Iris pigment epithelial cell (primary cell): Measurements from ENCODE around the gene LIPG.
A peak's percentile ranks its signal among the peaks of the same experiment; 100 is the strongest.

ENCODE experiments used
- DNase-seq: peaks from one replicate; pipeline ENCODE4 v3.0.0-alpha.2; 2011; ENCODE audit warnings: low read depth

The LIPG gene

DNA sequence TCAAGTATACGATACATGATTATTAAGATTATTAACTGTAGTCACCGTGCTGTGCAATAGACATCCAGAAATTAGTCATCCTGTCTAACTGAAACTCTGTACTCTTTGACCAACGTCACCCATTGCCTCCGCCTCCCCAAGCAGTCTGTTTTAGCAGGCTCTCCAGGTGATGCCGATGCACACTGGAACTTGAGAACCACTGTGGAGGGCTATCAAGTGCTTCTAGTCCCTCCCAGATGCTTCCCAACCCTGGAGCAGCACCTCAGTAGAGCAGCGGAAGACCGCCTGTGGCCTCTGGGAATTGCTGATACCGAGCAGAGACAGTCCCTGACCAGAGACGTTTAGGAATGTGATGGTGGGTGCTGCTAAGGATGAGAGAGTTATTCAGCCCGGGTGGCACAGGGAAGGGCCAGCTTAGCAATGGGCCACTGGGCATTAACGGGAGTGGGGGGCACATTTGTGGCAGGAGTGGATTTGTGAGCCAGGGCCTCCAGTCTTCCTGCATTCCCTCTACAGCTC lies 50.7 kb downstream of the LIPG start:
- DNase-seq: no peak

GRCh38 chr18:49613141-49613640 lies 51.3 kb downstream of the LIPG start:
- no peak for DNase-seq

DNA sequence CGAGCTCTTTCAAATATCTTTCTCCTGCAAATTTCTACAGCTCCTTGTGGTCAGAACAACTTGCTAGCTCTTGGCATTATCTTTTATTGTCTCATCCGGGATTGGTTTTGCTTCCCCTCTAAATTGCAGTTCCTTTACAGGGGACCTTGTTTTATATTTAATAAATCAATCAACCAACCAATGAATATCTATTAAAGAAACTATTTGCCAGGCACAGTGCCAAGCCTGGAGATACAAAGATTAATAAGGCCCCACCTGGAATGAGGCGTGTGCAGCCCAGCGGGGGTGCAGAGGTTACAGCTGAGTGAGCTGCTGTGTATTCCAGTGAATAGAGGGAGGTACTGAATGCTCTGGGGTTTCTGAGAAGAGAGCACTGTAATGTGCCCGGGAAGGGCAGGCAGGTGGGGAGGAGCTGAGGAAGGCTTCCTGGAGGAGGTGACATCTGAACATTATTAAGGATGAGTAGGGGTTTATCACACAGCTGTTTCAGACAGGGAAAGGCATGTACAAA lies 51.8 kb downstream of the LIPG start:
- no peak for DNase-seq

DNA sequence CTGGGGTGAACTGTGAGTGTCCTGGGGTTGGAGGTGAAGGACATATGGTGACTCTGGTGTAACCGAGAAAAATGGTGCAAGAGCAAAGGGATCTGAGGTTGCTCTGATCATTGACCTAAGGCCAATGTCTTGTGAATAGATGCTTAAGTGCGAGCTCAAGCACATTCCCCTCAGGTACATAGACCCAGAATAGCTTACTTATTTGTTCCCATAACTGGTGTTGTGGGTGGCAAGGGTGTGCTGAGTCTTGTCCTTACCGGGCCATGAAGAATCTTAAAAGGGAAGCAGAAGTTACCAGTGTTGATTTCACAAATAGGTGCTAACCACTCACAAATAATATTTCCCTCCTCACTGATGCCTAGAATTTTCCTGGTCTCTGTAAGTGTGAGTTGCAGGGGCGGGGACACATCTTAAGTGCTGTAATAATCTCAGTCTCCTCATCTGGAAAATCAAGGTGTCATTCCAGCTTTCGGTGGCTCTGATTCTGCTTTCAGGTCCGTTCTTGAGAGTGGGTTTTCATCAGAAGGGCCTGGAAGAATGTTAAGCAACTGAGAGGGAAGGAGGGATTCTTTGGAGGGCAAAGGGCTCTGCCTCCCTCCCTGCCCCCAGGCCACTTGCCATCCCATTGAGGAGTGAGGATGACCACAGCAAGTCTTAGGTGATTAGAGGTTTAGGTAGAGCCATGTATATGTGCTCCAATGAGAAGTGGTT lies 54.9 kb downstream of the LIPG start:
- no peak for DNase-seq

GRCh38 chr18:49617329-49617695 lies 55.5 kb downstream of the LIPG start:
- no peak for DNase-seq

- no peak for DNase-seq
These were observed 56.0 kb downstream of the LIPG start for GRCh38 chr18:49617865-49618264.

DNA sequence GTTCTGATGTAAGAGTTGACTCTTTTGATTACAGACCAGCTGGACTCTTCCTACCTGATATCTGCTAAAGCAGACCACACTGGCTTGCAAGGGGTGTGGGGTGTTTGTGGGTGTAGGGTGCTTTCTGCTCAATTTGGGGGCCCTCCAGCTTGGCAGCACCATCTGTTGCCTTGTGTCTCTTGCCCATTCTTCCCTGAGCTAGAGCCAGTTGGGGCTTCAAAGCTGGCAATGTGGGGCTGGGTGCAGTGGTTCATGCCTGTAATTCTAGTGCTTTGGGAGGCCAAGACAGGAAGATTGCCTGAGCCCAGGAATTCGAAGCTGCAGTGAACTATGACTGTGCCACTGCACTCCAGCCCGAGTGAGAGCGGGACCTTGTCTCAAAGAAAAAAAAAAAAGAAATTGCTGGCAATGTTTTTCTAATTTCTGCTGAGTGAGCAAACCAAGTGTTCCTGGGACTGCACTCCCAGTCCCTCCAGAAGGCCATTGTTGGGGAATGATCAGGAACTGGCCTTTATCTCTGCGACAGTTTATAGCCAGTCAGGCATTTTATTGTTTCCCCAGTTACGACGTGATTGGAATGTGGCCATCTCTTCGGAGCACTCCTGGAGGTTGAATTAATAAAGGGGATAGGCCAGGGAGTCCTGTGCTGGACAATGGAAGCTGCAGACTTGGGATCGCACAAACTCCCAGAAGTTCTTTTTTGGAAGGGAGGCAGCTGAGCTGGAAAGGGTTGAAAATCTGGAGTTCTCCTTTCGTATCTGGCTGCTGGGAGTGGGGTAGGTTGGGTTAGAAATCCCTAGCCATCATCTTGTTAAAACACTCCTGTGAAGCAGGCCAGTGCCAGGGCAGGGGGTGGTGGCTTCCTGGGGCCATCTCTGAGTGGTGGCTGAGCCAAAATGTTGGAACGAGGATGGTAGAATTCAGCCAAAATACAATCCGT lies 57.2 kb downstream of the LIPG start:
- DNase-seq: no peak

DNA sequence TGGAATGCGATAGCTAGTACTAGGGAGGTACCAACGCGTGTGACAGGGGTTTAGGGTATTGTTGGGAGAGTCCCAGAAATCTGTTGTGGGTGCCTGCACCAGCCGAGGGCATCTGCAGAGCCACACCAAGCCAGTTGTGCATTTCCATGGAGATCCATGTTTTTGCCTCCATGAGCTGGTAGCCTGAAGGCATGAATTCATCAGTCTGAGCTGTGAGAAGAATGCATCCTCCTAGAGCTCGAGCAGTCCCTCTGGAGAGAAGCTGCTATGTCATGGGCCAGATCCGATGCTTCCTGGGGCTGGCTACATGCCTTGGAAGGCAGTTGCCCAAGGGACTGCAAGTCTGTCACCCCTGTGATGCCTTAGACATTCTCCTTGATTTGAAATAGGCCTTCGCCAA lies 57.9 kb downstream of the LIPG start:
- no peak for DNase-seq

- no peak for DNase-seq
These were observed 59.4 kb downstream of the LIPG start for GRCh38 chr18:49621301-49621700.

GRCh38 chr18:49621717-49622351 lies 60.0 kb downstream of the LIPG start:
- DNase-seq: no peak

GRCh38 chr18:49623571-49623970 lies 61.7 kb downstream of the LIPG start:
- DNase-seq: no peak

- peak; percentile 64 for DNase-seq
These were observed 63.3 kb downstream of the LIPG start for GRCh38 chr18:49625021-49625691.

GRCh38 chr18:49626842-49627467 lies 65.1 kb downstream of the LIPG start:
- no peak for DNase-seq

DNA sequence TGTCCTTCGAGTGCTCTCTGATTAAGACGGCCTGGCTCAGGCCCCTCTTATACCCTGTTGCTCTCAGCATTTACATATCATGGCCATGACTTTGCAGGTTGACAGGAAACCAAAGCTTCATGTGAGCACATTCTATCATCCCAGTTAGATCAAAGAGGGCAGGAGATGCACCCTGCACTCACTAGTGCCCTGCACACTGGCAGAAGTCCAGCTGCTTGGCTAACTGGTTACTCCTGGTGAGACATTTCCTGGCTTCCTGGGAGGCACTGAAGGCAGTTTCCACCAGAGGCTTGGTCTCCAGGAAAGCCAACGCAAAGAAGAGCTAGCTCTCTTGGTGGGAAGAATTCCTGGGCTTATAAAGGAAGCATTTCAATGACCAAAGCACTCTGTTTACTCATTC lies 66.3 kb downstream of the LIPG start:
- DNase-seq: no peak

GRCh38 chr18:49628881-49629795 lies 67.3 kb downstream of the LIPG start:
- no peak for DNase-seq

DNA sequence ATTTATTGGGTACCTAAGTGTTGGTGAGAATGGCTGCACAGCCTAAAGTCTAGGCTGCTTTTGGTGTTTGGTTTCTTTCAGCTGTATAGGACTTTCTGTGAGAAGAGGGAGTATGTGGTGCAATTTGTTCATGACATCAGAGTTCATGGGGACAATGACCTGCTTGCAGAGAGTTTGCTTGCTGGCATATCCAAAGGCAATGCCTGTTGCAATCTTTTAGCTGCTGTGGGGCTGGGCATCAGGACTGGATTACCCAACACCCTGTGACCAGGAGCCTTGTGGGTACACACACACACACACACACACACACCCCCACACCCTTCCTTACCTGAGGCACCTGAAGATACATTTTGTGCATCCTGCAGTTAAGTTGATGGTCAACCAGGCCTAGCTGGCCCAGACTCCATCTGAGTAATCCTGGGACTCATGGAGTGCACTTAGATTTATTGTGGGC lies 68.4 kb downstream of the LIPG start:
- no peak for DNase-seq

DNA sequence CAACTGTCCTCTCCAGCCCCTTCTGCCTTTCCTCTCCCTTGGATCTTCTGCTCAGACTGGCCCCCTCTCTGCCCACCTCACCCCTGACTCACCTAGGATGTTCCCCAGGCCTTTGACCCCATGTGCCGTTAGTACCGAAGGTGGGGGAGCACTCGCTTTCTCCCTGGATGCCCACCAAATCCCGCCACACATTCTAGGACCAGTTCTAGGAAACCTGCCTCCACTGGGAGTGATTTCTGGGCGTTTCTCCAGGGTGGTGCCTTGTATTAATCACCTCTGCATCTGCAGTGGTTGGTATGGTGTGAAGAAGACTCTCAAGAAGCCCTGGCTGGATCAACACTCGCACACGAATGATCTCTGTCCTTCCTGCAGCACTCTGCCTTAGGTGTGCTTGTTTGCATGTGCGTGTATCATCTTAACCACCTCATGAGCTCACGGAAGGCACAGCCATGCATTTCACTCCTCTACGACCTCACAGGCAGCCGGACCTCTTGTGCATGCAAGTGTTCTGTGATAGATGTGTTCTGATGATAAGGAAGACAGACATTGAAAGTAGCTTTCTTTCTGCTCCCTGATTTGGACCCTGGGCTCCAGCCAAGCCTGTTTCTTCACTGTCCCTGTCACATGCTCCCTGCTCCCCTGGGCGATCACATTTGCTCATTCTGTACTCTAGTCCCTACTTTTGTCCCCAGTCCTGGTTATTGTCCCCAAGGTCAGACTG lies 69.4 kb downstream of the LIPG start:
- no peak for DNase-seq

GRCh38 chr18:49632588-49632987 lies 70.7 kb downstream of the LIPG start:
- no peak for DNase-seq

GRCh38 chr18:49638209-49638785 lies 76.4 kb downstream of the LIPG start:
- no peak for DNase-seq
